Right cardiac atrium (tissue), 5 donors: Measurements from ENCODE around the gene NCKAP1. TPM values are rescaled to one million over a fixed set of nuclear protein-coding genes. Genes with fewer than 3 reads are reported as not detected.
"Not testable (repeated sequence)": the region's sequence is repeated elsewhere in the genome, so short reads cannot be mapped to it uniquely, and the experiment has no call there.

Experiments used
- ATAC-seq, 2 donors: fragments of 200-7000 bp; cut with Tn5 transposase; one replicate each; pipeline versions ENCODE4 v1.8.0 to v1.9.1; 2020; ENCODE audit warnings: moderate library complexity in 2 of 2, mild to moderate bottlenecking in 1 of 2
- DNase-seq, 3 donors: peaks; one replicate each; pipeline ENCODE4 v3.0.0-alpha.2; 2020
- H3K27ac ChIP-seq: one replicate; pipeline ENCODE4 v1.5.1; 2013; ENCODE audit warnings: mild to moderate bottlenecking, low read length, control low read depth, moderate library complexity
- H3K27me3 ChIP-seq: one replicate; pipeline ENCODE4 v1.6.1; 2013; ENCODE audit not compliant: control insufficient read depth, insufficient read depth
- H3K4me1 ChIP-seq: one replicate; pipeline ENCODE4 v1.6.1; 2013; ENCODE audit warnings: low read length; ENCODE audit not compliant: control insufficient read depth, insufficient read depth
- H3K4me3 ChIP-seq: one replicate; pipeline ENCODE4 v1.5.1; 2013; ENCODE audit warnings: low read length, control low read depth
- H3K9me3 ChIP-seq: one replicate; pipeline ENCODE4 v1.6.1; 2013; ENCODE audit warnings: low read length; ENCODE audit not compliant: control insufficient read depth
- WGBS: extraction: QIAGEN DNeasy Blood & Tissue Kit; methylation state at CpG from one replicate; pipeline ENCODE4 v1.1.7; 2013; 5-methylcytosine and 5-hydroxymethylcytosine counted together
- intact Hi-C, 4 donors: fragments of 100-400 bp; cut with DNase I; formaldehyde crosslinking; loops; one replicate each; pipeline versions ENCODE4 v1.11.0 to v1.14.0; 2022 to 2023
- polyA plus RNA-seq: library from polyadenylated mRNA; stranded (reverse); fragments of 200-250 nt; gene quantifications from one replicate; pipeline ENCODE4 v1.2.3, GENCODE V29; 2013
- total RNA-seq, 4 donors: library from RNA; stranded (reverse); fragmentation: NEBNext Ultra II Directional; extraction: Animal tissue kit (Norgen Biotek cat#: 25700); gene quantifications; one replicate each; pipeline ENCODE4 v1.2.1, GENCODE V29; 2021
- donor health status: healthy with polysubstance abuse.
- donor health status: DM: no; HTN: yes; CAD: no.
- donor health status: DM: no; HTN: no; CAD: no.
- donor health status: DM: no; HTN: yes; CAD: no; lungs with severe emphysema.
- donor health status: DM: yes; HTN: yes; CAD: no.

Gene NCKAP1
- total and polyA plus RNA-seq, 5 donors: 63.0 to 158 (median 132) TPM

- WGBS: 67% methylated on average over 1 of the region's 1 CpG
- ATAC-seq (no peak), DNase-seq (no peak)
- Histone ChIP-seq H3K9me3 (no peaks in the 10 kb centered on the region), H3K4me3 (no peak overlapping the region), H3K27ac (no peak overlapping the region), H3K27me3 (no peaks in the 10 kb centered on the region), H3K4me1 (no peaks in the 10 kb centered on the region)
- intact Hi-C loops: loop anchor here in 2 of 4 donors (10.0 kb wide), 1 partner anchor 206 kb away; no protein-coding TSS in a partner anchor
These were observed 67.8 kb downstream of the NCKAP1 start for GRCh38 chr2:182970486-182970885.

GRCh38 chr2:182968493-182968892, 69.8 kb downstream of the NCKAP1 start:
- DNase-seq (no peak), ATAC-seq (no peak)
- Histone ChIP-seq H3K27ac (no peak overlapping the region), H3K27me3 (no peaks in the 10 kb centered on the region), H3K9me3 (no peaks in the 10 kb centered on the region), H3K4me3 (no peak overlapping the region), H3K4me1 (no peaks in the 10 kb centered on the region)
- intact Hi-C loops: loop anchor here in 1 of 4 donors (5.0 kb wide), 1 partner anchor 36 kb away; no protein-coding TSS in a partner anchor

GRCh38 chr2:182966356-182966755, 71.9 kb downstream of the NCKAP1 start:
- intact Hi-C loops: loop anchor here in 1 of 4 donors (5.0 kb wide), 1 partner anchor 34 kb away; no protein-coding TSS in a partner anchor
- H3K9me3 ChIP-seq, H3K4me1 ChIP-seq, H3K4me3 ChIP-seq, ATAC-seq, H3K27ac ChIP-seq, H3K27me3 ChIP-seq: not testable (repeated sequence)
- 98% methylated on average over 8 of the region's 8 CpGs for WGBS
- DNase-seq: peak in 2 of 3 donors; percentile 24 to 30

GRCh38 chr2:182962641-182963040, 75.6 kb downstream of the NCKAP1 start:
- DNase-seq (no peak), ATAC-seq (no peak)
- intact Hi-C loops: no loop called here
- Histone ChIP-seq H3K27ac (no peak overlapping the region), H3K4me1 (no peaks in the 10 kb centered on the region), H3K27me3 (no peaks in the 10 kb centered on the region), H3K4me3 (no peak overlapping the region), H3K9me3 (no peaks in the 10 kb centered on the region)
- WGBS: 63% methylated on average over 2 of the region's 2 CpGs

- ATAC-seq, H3K27ac ChIP-seq, H3K4me1 ChIP-seq, intact Hi-C loops, H3K27me3 ChIP-seq, DNase-seq, H3K4me3 ChIP-seq, H3K9me3 ChIP-seq: not testable (repeated sequence)
- 100% methylated on average over 1 of the region's 2 CpGs for WGBS
These were observed 77.4 kb downstream of the NCKAP1 start for GRCh38 chr2:182960869-182961268.

GRCh38 chr2:182954789-182955188, 83.5 kb downstream of the NCKAP1 start:
- ATAC-seq (no peak), DNase-seq (no peak)
- Histone ChIP-seq H3K27me3 (no peaks in the 10 kb centered on the region), H3K4me3 (no peak overlapping the region), H3K27ac (no peak overlapping the region), H3K9me3 (no peaks in the 10 kb centered on the region), H3K4me1 (no peaks in the 10 kb centered on the region)
- intact Hi-C loops: no loop called here

- intact Hi-C loops: no loop called here
- ATAC-seq (no peak), DNase-seq (no peak)
- no peak overlapping the region for H3K4me3 ChIP-seq
- no peaks in the 10 kb centered on the region for H3K27me3 ChIP-seq
- no peaks in the 10 kb centered on the region for H3K4me1 ChIP-seq
- 96% methylated on average over 6 of the region's 6 CpGs for WGBS
- H3K27ac ChIP-seq: no peak overlapping the region
- no peaks in the 10 kb centered on the region for H3K9me3 ChIP-seq
These were observed 85.4 kb downstream of the NCKAP1 start for GRCh38 chr2:182952741-182953450.

GRCh38 chr2:182951948-182952663, 86.2 kb downstream of the NCKAP1 start:
- intact Hi-C loops: no loop called here
- Histone ChIP-seq H3K4me1 (no peaks in the 10 kb centered on the region), H3K27ac (no peak overlapping the region), H3K9me3 (no peaks in the 10 kb centered on the region), H3K4me3 (no peak overlapping the region), H3K27me3 (no peaks in the 10 kb centered on the region)
- ATAC-seq (no peak), DNase-seq (no peak)
- 88% methylated on average over 3 of the region's 3 CpGs for WGBS

- Histone ChIP-seq H3K27ac (no peak overlapping the region), H3K9me3 (no peaks in the 10 kb centered on the region), H3K27me3 (no peaks in the 10 kb centered on the region), H3K4me1 (no peaks in the 10 kb centered on the region), H3K4me3 (no peak overlapping the region)
- DNase-seq (no peak), ATAC-seq (no peak)
- 98% methylated on average over 3 of the region's 3 CpGs for WGBS
- intact Hi-C loops: no loop called here
These were observed 87.7 kb downstream of the NCKAP1 start for GRCh38 chr2:182950546-182950945.

- WGBS: 67% methylated on average over 5 of the region's 5 CpGs
- intact Hi-C loops: no loop called here
- peak; percentile 85 to 91 for ATAC-seq
These were observed 88.6 kb downstream of the NCKAP1 start for GRCh38 chr2:182949572-182950189.

GRCh38 chr2:182949052-182949451, 89.2 kb downstream of the NCKAP1 start:
- Histone ChIP-seq H3K27me3 (no peaks in the 10 kb centered on the region), H3K27ac (peak overlapping the region; percentile 86), H3K4me3 (no peak overlapping the region), H3K9me3 (no peaks in the 10 kb centered on the region), H3K4me1 (no peaks in the 10 kb centered on the region)
- ATAC-seq: no peak
- 83% methylated on average over 4 of the region's 4 CpGs for WGBS
- intact Hi-C loops: no loop called here
- DNase-seq: no peak

More at GRCh38 chr2:182949572-182950189, 88.6 kb downstream of the NCKAP1 start:
- DNase-seq: peak; percentile 35 to 65 (median 64)
- Histone ChIP-seq H3K4me3 (no peak overlapping the region), H3K27me3 (no peaks in the 10 kb centered on the region), H3K9me3 (no peaks in the 10 kb centered on the region), H3K4me1 (no peaks in the 10 kb centered on the region), H3K27ac (peak overlapping the region; percentile 86)
